Lower leg skin (tissue), 4 donors: ENCODE data around the gene PIK3CB. TPM values are rescaled to one million over a fixed set of nuclear protein-coding genes. Genes with fewer than 3 reads are reported as not detected.

Source experiments
- DNase-seq, 2 donors: peaks; one replicate each; pipeline ENCODE4 v3.0.0-alpha.2; 2019; ENCODE audit warnings: low spot score in 2 of 2
- H3K4me3 ChIP-seq: fragments of 200-600 bp; sonication (generic); 2 replicates; pipeline ENCODE4 v1.5.1; 2017; ENCODE audit warnings: mild to moderate bottlenecking, low read depth; ENCODE audit not compliant: poor library complexity, severe bottlenecking
- POLR2A ChIP-seq, 2 donors: fragments of 450-650 bp; IDR thresholded peaks; one replicate each; pipeline ENCODE4 v1.6.1; 2016 to 2017; ENCODE audit warnings: antibody characterized with exemption in 2 of 2, mild to moderate bottlenecking in 1 of 2, moderate library complexity in 1 of 2
- WGBS, 2 donors: methylation state at CpG; one replicate each; pipeline ENCODE4 v1.1.5; 2018; 5-methylcytosine and 5-hydroxymethylcytosine counted together
- intact Hi-C: fragments of 100-400 bp; cut with DNase I; formaldehyde crosslinking; loops from one replicate; pipeline ENCODE4 v1.15.0; 2023; ENCODE audit warnings: low total_unique reads
- total RNA-seq, 4 donors: library from RNA; depleted of rRNA; stranded (reverse); fragments of >200 nt; gene quantifications; one replicate each; pipeline ENCODE4 v1.1.0, GENCODE V29; 2016
- TF ChIP-seq, protein P1 (sequence below), 3 donors: fragments of 450-650 bp; IDR thresholded peaks; one replicate each; pipeline ENCODE4 v1.5.1; 2016; ENCODE audit warnings: antibody characterized with exemption in 3 of 3, mild to moderate bottlenecking in 3 of 3, moderate library complexity in 2 of 3

The PIK3CB gene
- total RNA-seq, 4 donors from 2014 or later = 33.8 to 56.1 (median 50.6) TPM

DNA sequence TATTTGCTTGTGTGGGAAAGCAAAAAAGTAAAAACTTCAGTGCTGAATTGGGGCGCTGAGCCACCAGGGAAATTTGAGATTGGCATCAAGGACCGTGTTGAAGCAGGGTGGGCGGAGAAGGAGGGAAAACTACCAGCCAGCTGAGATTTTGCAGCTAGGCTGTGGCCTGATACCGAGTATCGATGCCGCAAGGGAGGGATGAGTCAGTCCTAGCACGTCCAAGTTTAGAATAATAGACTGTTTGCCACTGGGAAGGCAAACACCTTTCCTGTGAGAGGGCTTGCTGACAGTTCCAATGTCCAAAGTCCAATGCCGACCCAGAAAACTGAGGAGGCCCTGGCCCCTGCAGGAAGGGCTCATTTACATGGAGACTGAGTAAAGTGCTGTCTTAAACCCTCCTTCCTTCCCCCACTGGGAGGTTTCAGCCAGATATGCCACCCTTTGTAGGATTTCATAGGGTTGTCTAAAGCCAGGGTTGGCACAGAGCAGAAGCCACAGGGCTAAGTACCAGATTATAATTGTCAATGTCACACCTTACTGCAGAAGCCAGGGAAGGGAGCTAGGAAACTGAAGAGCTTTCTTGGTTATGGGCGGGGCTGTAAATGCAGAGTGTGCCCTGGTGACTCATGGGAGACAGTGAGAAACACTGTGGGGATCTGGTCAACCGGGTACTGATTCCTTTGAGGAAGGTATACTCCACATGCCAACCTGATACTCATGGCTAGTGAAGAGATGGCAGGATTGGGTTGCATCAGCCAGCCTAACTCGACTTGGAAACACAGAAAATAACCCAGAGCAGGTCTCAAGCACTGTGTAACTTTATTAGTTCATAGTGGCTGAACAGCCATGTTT is 28.4 kb upstream of the PIK3CB start:
- no peak for TF ChIP-seq POLR2A (IDR thresholded peaks at IDR 0.05)
- TF ChIP-seq, protein P1, sequence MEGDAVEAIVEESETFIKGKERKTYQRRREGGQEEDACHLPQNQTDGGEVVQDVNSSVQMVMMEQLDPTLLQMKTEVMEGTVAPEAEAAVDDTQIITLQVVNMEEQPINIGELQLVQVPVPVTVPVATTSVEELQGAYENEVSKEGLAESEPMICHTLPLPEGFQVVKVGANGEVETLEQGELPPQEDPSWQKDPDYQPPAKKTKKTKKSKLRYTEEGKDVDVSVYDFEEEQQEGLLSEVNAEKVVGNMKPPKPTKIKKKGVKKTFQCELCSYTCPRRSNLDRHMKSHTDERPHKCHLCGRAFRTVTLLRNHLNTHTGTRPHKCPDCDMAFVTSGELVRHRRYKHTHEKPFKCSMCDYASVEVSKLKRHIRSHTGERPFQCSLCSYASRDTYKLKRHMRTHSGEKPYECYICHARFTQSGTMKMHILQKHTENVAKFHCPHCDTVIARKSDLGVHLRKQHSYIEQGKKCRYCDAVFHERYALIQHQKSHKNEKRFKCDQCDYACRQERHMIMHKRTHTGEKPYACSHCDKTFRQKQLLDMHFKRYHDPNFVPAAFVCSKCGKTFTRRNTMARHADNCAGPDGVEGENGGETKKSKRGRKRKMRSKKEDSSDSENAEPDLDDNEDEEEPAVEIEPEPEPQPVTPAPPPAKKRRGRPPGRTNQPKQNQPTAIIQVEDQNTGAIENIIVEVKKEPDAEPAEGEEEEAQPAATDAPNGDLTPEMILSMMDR (IDR thresholded peaks at IDR 0.05) = peak in 1 of 3 donors; percentile 20
- intact Hi-C loops = no loop called here
- 19 to 23% methylated on average over 11 of the region's 11 CpGs for WGBS, 2 donors
- no peak overlapping the region for H3K4me3 ChIP-seq
- DNase-seq = peak in 1 of 2 donors; percentile 46

DNA sequence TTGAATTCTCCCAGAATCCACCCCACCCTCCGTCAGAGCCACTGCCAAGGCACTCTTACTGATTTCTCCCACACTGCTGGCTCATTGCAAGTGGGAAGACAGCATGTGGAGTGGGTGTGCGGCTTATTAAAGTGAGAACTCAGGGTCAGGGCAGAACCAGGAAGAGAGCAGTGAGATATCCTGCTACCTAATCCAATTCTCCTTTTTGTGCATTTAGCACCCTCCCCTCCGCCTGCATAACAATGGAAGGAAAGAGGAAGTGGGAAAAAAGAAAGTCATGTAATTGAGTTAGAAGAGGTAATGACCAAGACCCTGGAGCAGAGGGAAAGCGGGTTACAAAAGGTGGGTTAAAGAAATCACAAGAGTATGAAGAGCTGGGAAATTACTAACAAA is 27.8 kb upstream of the PIK3CB start:
- DNase-seq = no peak
- intact Hi-C loops = no loop called here
- H3K4me3 ChIP-seq = no peak overlapping the region
- TF ChIP-seq POLR2A (IDR thresholded peaks at IDR 0.05) = no peak
- TF ChIP-seq, protein P1 (IDR thresholded peaks at IDR 0.05) = no peak
- WGBS, 2 donors = 35 to 43% methylated on average over 4 of the region's 4 CpGs

DNA sequence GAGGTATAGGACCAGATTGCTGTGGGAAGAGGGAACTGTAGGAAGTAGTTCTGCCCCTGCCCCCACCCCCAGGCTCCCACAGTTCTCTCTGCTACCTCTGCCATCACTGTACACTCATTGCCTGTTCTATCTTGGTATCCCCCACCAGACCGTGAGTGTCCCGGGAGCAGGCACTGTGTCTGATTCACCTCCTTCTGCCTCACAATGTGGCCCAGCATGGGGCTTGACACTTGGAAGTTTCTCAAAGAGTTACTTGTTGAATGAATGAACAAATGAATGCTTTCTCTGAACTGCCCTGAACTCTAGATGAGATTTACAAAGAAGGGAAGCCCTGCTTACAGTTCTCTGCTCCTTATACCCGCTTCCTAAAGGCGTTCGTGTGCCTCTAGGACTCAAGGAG is 27.1 kb upstream of the PIK3CB start:
- intact Hi-C loops = no loop called here
- no peak for DNase-seq
- no peak for TF ChIP-seq POLR2A (IDR thresholded peaks at IDR 0.05)
- no peak overlapping the region for H3K4me3 ChIP-seq
- WGBS, 2 donors = 69 to 71% methylated on average over 5 of the region's 5 CpGs

DNA sequence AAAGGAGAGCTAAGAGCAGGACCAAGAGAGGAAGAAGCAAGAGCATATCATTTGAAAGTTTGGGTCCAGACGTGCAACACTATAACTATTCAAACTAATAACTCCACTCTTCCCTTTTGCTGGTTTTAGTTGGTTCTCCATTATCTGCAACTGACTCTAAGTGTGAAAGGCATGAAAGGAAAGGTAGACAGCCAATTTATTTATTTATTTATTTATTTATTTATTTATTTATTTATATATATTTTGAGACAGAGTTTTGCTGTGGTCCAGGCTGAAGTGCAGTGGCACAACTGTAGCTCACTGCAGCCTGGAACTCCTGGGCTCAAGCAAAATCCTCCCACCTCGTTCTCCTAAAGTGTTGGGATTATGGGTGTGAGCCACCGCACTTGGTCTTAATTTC is 22.1 kb upstream of the PIK3CB start:
- H3K4me3 ChIP-seq = no peak overlapping the region
- intact Hi-C loops = no loop called here
- no peak for TF ChIP-seq POLR2A (IDR thresholded peaks at IDR 0.05)
- TF ChIP-seq, protein P1 (IDR thresholded peaks at IDR 0.05) = no peak
- WGBS, 2 donors = 76 to 78% methylated on average over 3 of the region's 3 CpGs
- no peak for DNase-seq

DNA sequence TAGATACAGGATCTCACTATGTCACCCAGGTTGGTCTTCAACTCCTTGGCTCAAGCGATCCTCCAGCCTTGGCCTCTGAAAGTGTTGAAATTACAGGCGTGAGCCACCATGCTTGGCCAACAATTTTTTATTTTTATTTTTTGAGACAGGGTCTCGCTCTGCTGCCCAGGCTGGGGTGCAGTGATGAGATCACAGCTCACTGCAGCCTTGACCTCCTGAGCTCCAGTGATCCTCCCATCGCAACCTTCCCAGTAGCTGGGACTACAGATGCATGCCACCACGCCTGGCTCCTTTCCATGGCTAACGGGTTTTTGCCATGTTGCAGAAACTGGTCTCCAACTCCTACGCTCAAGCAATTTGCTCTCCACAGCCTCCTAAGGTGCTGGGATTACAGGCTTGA is 20.2 kb upstream of the PIK3CB start:
- DNase-seq = no peak
- TF ChIP-seq POLR2A (IDR thresholded peaks at IDR 0.05) = no peak
- TF ChIP-seq, protein P1 (IDR thresholded peaks at IDR 0.05) = no peak
- WGBS, 2 donors = 88 to 91% methylated on average over 7 of the region's 7 CpGs
- no peak overlapping the region for H3K4me3 ChIP-seq
- intact Hi-C loops = no loop called here

DNA sequence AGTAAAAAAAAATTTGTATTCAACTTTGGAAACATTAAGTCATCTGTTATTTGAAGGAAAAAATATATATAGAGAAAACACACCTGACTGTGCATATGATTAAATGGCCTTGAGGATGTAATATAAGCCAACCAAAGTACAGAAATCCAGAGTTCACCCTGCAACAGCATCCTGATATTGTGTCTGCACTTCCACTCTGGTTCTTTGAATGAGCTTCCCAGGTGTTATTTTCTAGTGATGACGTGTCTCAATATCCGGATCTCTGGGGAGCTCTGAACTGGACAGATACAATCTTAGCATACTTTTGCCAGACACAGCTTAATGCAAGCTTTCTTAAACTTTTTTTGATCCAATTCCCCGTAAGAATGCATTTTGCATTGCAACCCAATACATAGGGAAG is 19.5 kb upstream of the PIK3CB start:
- DNase-seq = no peak
- TF ChIP-seq POLR2A (IDR thresholded peaks at IDR 0.05) = no peak
- TF ChIP-seq, protein P1 (IDR thresholded peaks at IDR 0.05) = no peak
- H3K4me3 ChIP-seq = no peak overlapping the region
- intact Hi-C loops = no loop called here
- 47 to 51% methylated on average over 3 of the region's 3 CpGs for WGBS, 2 donors
